A673 (cell line): ENCODE measurements around the gene CTNS.

Experiments used
- CTCF ChIP-seq: fragments of 300-800, 200-600 bp; sonication (generic); conservative IDR thresholded peaks from 2 replicates; pipeline ENCODE4 v1.5.1; 2017; ENCODE audit warnings: low read depth, mild to moderate bottlenecking, antibody characterized with exemption, low read length, moderate library complexity, mixed read lengths
- EZH2 ChIP-seq: fragments of 200-600 bp; sonication (generic); IDR thresholded peaks from 2 replicates; pipeline ENCODE4 v1.6.1; 2017; ENCODE audit warnings: borderline replicate concordance, low read depth, mild to moderate bottlenecking, mixed read lengths, antibody characterized with exemption, low read length; ENCODE audit not compliant: poor library complexity, severe bottlenecking

GRCh38 chr17:3657874-3658783 lies 21.6 kb downstream of the CTNS start:
- no peak for TF ChIP-seq CTCF
- no peak for TF ChIP-seq EZH2
